Liver (tissue), 9 donors: ENCODE measurements around the gene EVC. TPM values are rescaled to one million over a fixed set of nuclear protein-coding genes. Genes with fewer than 3 reads are reported as not detected.

Source experiments
- DNase-seq: peaks from one replicate; pipeline ENCODE4 v3.0.0-alpha.2; 2017; ENCODE audit warnings: low spot score
- H3K27ac ChIP-seq, 2 donors: one replicate each; pipeline ENCODE4 v1.7.0; 2013; ENCODE audit warnings: inconsistent platforms in 2 of 2, low read length in 2 of 2, control low read depth in 1 of 2, low read depth in 1 of 2, mild to moderate bottlenecking in 1 of 2
- H3K27me3 ChIP-seq, 4 donors: one replicate each; pipeline versions ENCODE4 v1.6.1 to v1.7.0; 2013; ENCODE audit warnings: low read length in 3 of 4, inconsistent platforms in 1 of 4, mild to moderate bottlenecking in 1 of 4, moderate library complexity in 1 of 4; ENCODE audit not compliant: control insufficient read depth in 4 of 4, insufficient read depth in 4 of 4
- H3K36me3 ChIP-seq, 4 donors: one replicate each; pipeline versions ENCODE4 v1.6.1 to v1.7.0; 2013; ENCODE audit warnings: low read length in 3 of 4, mild to moderate bottlenecking in 3 of 4, low read depth in 1 of 4, moderate library complexity in 1 of 4; ENCODE audit not compliant: control insufficient read depth in 4 of 4, insufficient read depth in 3 of 4
- H3K4me1 ChIP-seq, 4 donors: one replicate each; pipeline versions ENCODE4 v1.6.1 to v1.7.0; 2013; ENCODE audit warnings: low read length in 3 of 4, mild to moderate bottlenecking in 3 of 4, moderate library complexity in 1 of 4; ENCODE audit not compliant: control insufficient read depth in 4 of 4, insufficient read depth in 4 of 4
- H3K4me3 ChIP-seq, 3 donors: one replicate each; pipeline versions ENCODE4 v1.6.1 to v1.7.0; 2013; ENCODE audit warnings: low read length in 3 of 3, control low read depth in 1 of 3, low read depth in 1 of 3, mild to moderate bottlenecking in 1 of 3
- H3K9ac ChIP-seq, 2 donors: one replicate each; pipeline ENCODE4 v1.7.0; 2013; ENCODE audit warnings: low read length in 2 of 2, mild to moderate bottlenecking in 2 of 2, moderate library complexity in 2 of 2, control low read depth in 1 of 2, low read depth in 1 of 2
- H3K9me3 ChIP-seq, 4 donors: one replicate each; pipeline versions ENCODE4 v1.6.1 to v1.7.0; 2013; ENCODE audit warnings: low read length in 3 of 4; ENCODE audit not compliant: control insufficient read depth in 4 of 4
- ATF3 ChIP-seq: IDR thresholded peaks from 2 replicates; pipeline ENCODE4 v1.6.1; 2016; ENCODE audit warnings: antibody characterized with exemption
- CTCF ChIP-seq: fragments of 150-350 bp; IDR thresholded peaks from 2 replicates; pipeline ENCODE4 v1.5.1; 2017; ENCODE audit warnings: improper control_type of control experiment, low read depth, low read length; ENCODE audit not compliant: missing input control
- EGR1 ChIP-seq, 2 donors: IDR thresholded peaks; 2 replicates each; pipeline ENCODE4 v1.6.1; 2016 to 2018; ENCODE audit warnings: antibody characterized with exemption in 2 of 2, low read depth in 2 of 2
- FOXA2 ChIP-seq: IDR thresholded peaks from 2 replicates; pipeline ENCODE4 v1.6.1; 2016; ENCODE audit warnings: antibody characterized with exemption
- GABPA ChIP-seq, 2 donors: IDR thresholded peaks in 1 of 2; conservative IDR thresholded peaks in 1 of 2; 2 replicates each; pipeline ENCODE4 v1.6.1; 2016; ENCODE audit warnings: antibody characterized with exemption in 2 of 2, mild to moderate bottlenecking in 1 of 2, moderate library complexity in 1 of 2
- HNF4A ChIP-seq, 2 donors: conservative IDR thresholded peaks; 2 replicates each; pipeline ENCODE4 v1.6.1; 2016; ENCODE audit warnings: antibody characterized with exemption in 2 of 2, mild to moderate bottlenecking in 2 of 2
- HNF4G ChIP-seq: IDR thresholded peaks from 2 replicates; pipeline ENCODE4 v1.6.1; 2016; ENCODE audit warnings: antibody characterized with exemption
- MAX ChIP-seq: IDR thresholded peaks from 2 replicates; pipeline ENCODE4 v1.6.1; 2016; ENCODE audit warnings: antibody characterized with exemption
- NR2F2 ChIP-seq: IDR thresholded peaks from 2 replicates; pipeline ENCODE4 v1.6.1; 2016; ENCODE audit warnings: antibody characterized with exemption
- RAD21 ChIP-seq, 2 donors: IDR thresholded peaks; 2 replicates each; pipeline ENCODE4 v1.6.1; 2016; ENCODE audit warnings: antibody characterized with exemption in 2 of 2, mild to moderate bottlenecking in 2 of 2
- RXRA ChIP-seq, 2 donors: IDR thresholded peaks; 2 replicates each; pipeline ENCODE4 v1.6.1; 2017 to 2018; ENCODE audit warnings: antibody characterized with exemption in 2 of 2, mild to moderate bottlenecking in 1 of 2
- SP1 ChIP-seq: IDR thresholded peaks from 2 replicates; pipeline ENCODE4 v1.6.1; 2018; ENCODE audit warnings: antibody characterized with exemption, mild to moderate bottlenecking
- TAF1 ChIP-seq: conservative IDR thresholded peaks from 2 replicates; pipeline ENCODE4 v1.6.1; 2016; ENCODE audit warnings: antibody characterized with exemption, mild to moderate bottlenecking
- YY1 ChIP-seq: IDR thresholded peaks from 2 replicates; pipeline ENCODE4 v1.6.1; 2016; ENCODE audit warnings: antibody characterized with exemption, mild to moderate bottlenecking
- ZBTB33 ChIP-seq: IDR thresholded peaks from 2 replicates; pipeline ENCODE4 v1.6.1; 2016; ENCODE audit warnings: antibody characterized with exemption
- WGBS: extraction: QIAGEN DNeasy Blood & Tissue Kit; methylation state at CpG from one replicate; pipeline ENCODE4 v1.1.7; 2013; 5-methylcytosine and 5-hydroxymethylcytosine counted together
- polyA plus RNA-seq, 2 donors: library from polyadenylated mRNA; stranded (reverse) in 1 of 2; unstranded in 1 of 2; fragments of 200-250 nt in 1 of 2; fragments of >200 nt in 1 of 2; fragmentation: Nextera tagmentation in 1 of 2; extraction: Ambion mirVana in 1 of 2; gene quantifications; one replicate each; pipeline versions ENCODE4 v1.2.1 to v1.2.3, GENCODE V29; 2013 to 2015
- total RNA-seq, 2 donors: library from RNA; depleted of rRNA; stranded (reverse); fragments of >200 nt; gene quantifications; one replicate each; pipeline ENCODE4 v1.2.3, GENCODE V29; 2014
- donor health status: healthy.
- donor health status: healthy.
- donor health status: healthy.
- donor health status: healthy.
- donor health status: healthy.

The EVC gene
- total and polyA plus RNA-seq, 4 donors = 0.76 to 10.9 (median 3.2) TPM

GRCh38 chr4:5816101-5816500 is 105.1 kb downstream of the EVC start:
- Histone ChIP-seq H3K9ac (no peak overlapping the region), H3K9me3 (no peaks in the 10 kb centered on the region), H3K36me3 (peaks cover 0 to 14% (median 1%) of the 10 kb centered on the region in 4 donors), H3K4me3 (no peak overlapping the region), H3K27ac (no peak overlapping the region), H3K27me3 (no peaks in the 10 kb centered on the region), H3K4me1 (no peaks in the 10 kb centered on the region)
- no peak for TF ChIP-seq GABPA (IDR thresholded peaks at IDR 0.05 in 1 of 2, conservative IDR thresholded peaks at IDR 0.05 in 1 of 2)
- TF ChIP-seq EGR1 (IDR thresholded peaks at IDR 0.05; ENCODE audit: low read depth in 2 of 2) = no peak
- DNase-seq = no peak
- WGBS = 81% methylated on average over 8 of the region's 8 CpGs

- WGBS = 86% methylated on average over 12 of the region's 12 CpGs
- Histone ChIP-seq H3K9ac (no peak overlapping the region), H3K36me3 (peaks cover 0 to 12% (median 0%) of the 10 kb centered on the region in 4 donors), H3K4me1 (no peaks in the 10 kb centered on the region), H3K27ac (no peak overlapping the region), H3K27me3 (no peaks in the 10 kb centered on the region), H3K9me3 (no peaks in the 10 kb centered on the region), H3K4me3 (no peak overlapping the region)
- TF ChIP-seq EGR1 (IDR thresholded peaks at IDR 0.05; ENCODE audit: low read depth in 2 of 2) (no peak), MAX (no peak), RXRA (IDR thresholded peaks at IDR 0.05) (no peak), HNF4A (conservative IDR thresholded peaks at IDR 0.05) (no peak), SP1 (no peak), HNF4G (no peak), ZBTB33 (no peak), TAF1 (no peak), RAD21 (IDR thresholded peaks at IDR 0.05) (no peak), NR2F2 (no peak), FOXA2 (no peak), YY1 (no peak), GABPA (IDR thresholded peaks at IDR 0.05 in 1 of 2, conservative IDR thresholded peaks at IDR 0.05 in 1 of 2) (no peak), ATF3 (no peak), CTCF (no peak)
- no peak for DNase-seq
These were observed 105.9 kb downstream of the EVC start for GRCh38 chr4:5816851-5817375.
